Activated CD4-positive, alpha-beta T cell treated with anti-CD3 and anti-CD28 coated beads for 36 hours (primary cell): Measurements from ENCODE around the gene TLE2. TPM values are rescaled to one million over a fixed set of nuclear protein-coding genes. Genes with fewer than 3 reads are reported as not detected.

Experiments
- ATAC-seq: fragments of 200-7000 bp; cut with Tn5 transposase; one replicate; pipeline ENCODE4 v1.10.0; 2021; ENCODE audit warnings: mild to moderate bottlenecking, moderate library complexity
- CTCF ChIA-PET: fragments of 350-600 bp; sonication (Branson Sonifier 250); formaldehyde crosslinking; loops from one replicate; lab custom pipeline; 2021; ENCODE audit warnings: antibody characterized with exemption; lab: Charles Lee
- POLR2A ChIA-PET: fragments of 350-600 bp; sonication (Branson Sonifier 250); formaldehyde crosslinking; loops from one replicate; lab custom pipeline; 2021; ENCODE audit warnings: antibody characterized with exemption, inconsistent platforms; lab: Charles Lee
- DNase-seq: peaks from one replicate; pipeline ENCODE4 v3.0.0-alpha.2; 2020
- H3K27ac Mint-ChIP-seq: one replicate; pipeline ENCODE4 v1.8.0; 2021; ENCODE audit warnings: mixed read lengths
- H3K27me3 Mint-ChIP-seq: one replicate; pipeline ENCODE4 v1.8.0; 2021; ENCODE audit warnings: mixed read lengths
- H3K36me3 Mint-ChIP-seq: one replicate; pipeline ENCODE4 v1.8.0; 2021; ENCODE audit warnings: low read depth, mixed read lengths
- H3K4me1 Mint-ChIP-seq: one replicate; pipeline ENCODE4 v1.8.0; 2021; ENCODE audit warnings: mixed read lengths
- H3K4me3 Mint-ChIP-seq: one replicate; pipeline ENCODE4 v1.8.0; 2021; ENCODE audit warnings: mild to moderate bottlenecking, moderate library complexity, mixed read lengths
- H3K9me3 Mint-ChIP-seq: one replicate; pipeline ENCODE4 v1.8.0; 2021; ENCODE audit warnings: low read depth, mixed read lengths
- intact Hi-C, 2 experiments: fragments of 100-400 bp; cut with DNase I in 1 of 2; cut with micrococcal nuclease in 1 of 2; formaldehyde crosslinking; loops; one replicate each; pipeline versions ENCODE4 v1.14.2 to v1.15.1; 2022 to 2024; cut with DNase I, micrococcal nuclease
- total RNA-seq, 2 experiments: library from RNA; stranded (reverse); gene quantifications; one replicate each; pipeline ENCODE4 v1.2.3, GENCODE V29; 2021

The TLE2 gene
- total RNA-seq, 2 experiments from 2014 or later = 4.7 to 6.3 TPM

- ChIA-PET CTCF (interaction anchor here (0.8 kb wide), 1 partner anchor 11 kb away, joined by 3 read pairs; no protein-coding TSS in a partner anchor), POLR2A (no interaction called here)
- ATAC-seq (no peak), DNase-seq (no peak)
- peaks cover 35% of the 10 kb centered on the region for H3K4me1 Mint-ChIP-seq
- H3K36me3 Mint-ChIP-seq = no peaks in the 10 kb centered on the region
- no peak overlapping the region for H3K27ac Mint-ChIP-seq
- no peaks in the 10 kb centered on the region for H3K9me3 Mint-ChIP-seq
- H3K27me3 Mint-ChIP-seq = peaks cover 10% of the 10 kb centered on the region
- H3K4me3 Mint-ChIP-seq = no peak overlapping the region
- intact Hi-C loops = no loop called here
Observed at GRCh38 chr19:3025549-3025886, 3.6 kb downstream of the TLE2 start.

GRCh38 chr19:3024870-3025548, 4.1 kb downstream of the TLE2 start:
- H3K27ac Mint-ChIP-seq = peak overlapping the region; percentile 65
- H3K4me1 Mint-ChIP-seq = peaks cover 32% of the 10 kb centered on the region
- ChIA-PET POLR2A (interaction anchor here (1.0 kb wide), 1 partner anchor 11 kb away, joined by 7 read pairs; no protein-coding TSS in a partner anchor), CTCF (interaction anchor here (0.7 to 1.4 kb wide), 4 partner anchors 11 to 516 kb away, joined by 3 read pairs; no protein-coding TSS in a partner anchor)
- peak; percentile 42 for ATAC-seq
- DNase-seq = peak; percentile 41
- H3K27me3 Mint-ChIP-seq = peaks cover 8% of the 10 kb centered on the region
- intact Hi-C loops = no loop called here
- peak overlapping the region; percentile 48 for H3K4me3 Mint-ChIP-seq
- H3K36me3 Mint-ChIP-seq = no peaks in the 10 kb centered on the region
- no peaks in the 10 kb centered on the region for H3K9me3 Mint-ChIP-seq

DNA sequence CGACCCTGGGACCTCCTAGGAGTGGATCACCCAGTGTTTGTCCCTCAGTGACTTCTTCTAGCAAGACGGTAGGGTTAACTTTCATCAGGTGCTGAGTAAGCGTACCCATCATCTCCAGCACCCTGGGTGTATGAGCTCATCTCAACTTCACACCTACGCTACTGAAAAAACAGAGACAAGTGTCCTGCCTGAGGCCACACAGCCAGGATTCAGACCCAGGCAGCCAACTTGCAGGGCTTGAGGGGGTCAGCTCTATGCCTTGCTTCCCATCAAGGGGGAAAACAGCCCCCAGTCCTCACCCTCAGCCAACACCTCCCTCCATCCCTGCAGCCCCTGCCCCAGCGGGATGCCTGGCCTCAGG, 4.6 kb downstream of the TLE2 start:
- CTCF ChIA-PET = interaction anchor here (0.7 to 1.4 kb wide), 4 partner anchors 12 to 516 kb away, joined by 3 read pairs; no protein-coding TSS in a partner anchor

GRCh38 chr19:3020321-3020960, 8.6 kb downstream of the TLE2 start:
- Mint-ChIP-seq H3K4me1 (peaks cover 24% of the 10 kb centered on the region), H3K36me3 (no peaks in the 10 kb centered on the region), H3K9me3 (no peaks in the 10 kb centered on the region), H3K27ac (no peak overlapping the region), H3K4me3 (no peak overlapping the region), H3K27me3 (peaks cover 2% of the 10 kb centered on the region)
- DNase-seq = no peak
- intact Hi-C loops = no loop called here
- ChIA-PET CTCF (no interaction called here), POLR2A (no interaction called here)
- ATAC-seq = no peak

More for the DNA sequence above, 4.6 kb downstream of the TLE2 start:
- H3K36me3 Mint-ChIP-seq = no peaks in the 10 kb centered on the region
- H3K4me3 Mint-ChIP-seq = peak overlapping the region; percentile 48
- peaks cover 7% of the 10 kb centered on the region for H3K27me3 Mint-ChIP-seq
- POLR2A ChIA-PET = interaction anchor here (1.0 kb wide), 1 partner anchor 12 kb away, joined by 7 read pairs; no protein-coding TSS in a partner anchor
- ATAC-seq (peak; percentile 92), DNase-seq (peak; percentile 63)
- H3K27ac Mint-ChIP-seq = peak overlapping the region; percentile 65
- intact Hi-C loops = no loop called here
- peaks cover 30% of the 10 kb centered on the region for H3K4me1 Mint-ChIP-seq
- no peaks in the 10 kb centered on the region for H3K9me3 Mint-ChIP-seq

DNA sequence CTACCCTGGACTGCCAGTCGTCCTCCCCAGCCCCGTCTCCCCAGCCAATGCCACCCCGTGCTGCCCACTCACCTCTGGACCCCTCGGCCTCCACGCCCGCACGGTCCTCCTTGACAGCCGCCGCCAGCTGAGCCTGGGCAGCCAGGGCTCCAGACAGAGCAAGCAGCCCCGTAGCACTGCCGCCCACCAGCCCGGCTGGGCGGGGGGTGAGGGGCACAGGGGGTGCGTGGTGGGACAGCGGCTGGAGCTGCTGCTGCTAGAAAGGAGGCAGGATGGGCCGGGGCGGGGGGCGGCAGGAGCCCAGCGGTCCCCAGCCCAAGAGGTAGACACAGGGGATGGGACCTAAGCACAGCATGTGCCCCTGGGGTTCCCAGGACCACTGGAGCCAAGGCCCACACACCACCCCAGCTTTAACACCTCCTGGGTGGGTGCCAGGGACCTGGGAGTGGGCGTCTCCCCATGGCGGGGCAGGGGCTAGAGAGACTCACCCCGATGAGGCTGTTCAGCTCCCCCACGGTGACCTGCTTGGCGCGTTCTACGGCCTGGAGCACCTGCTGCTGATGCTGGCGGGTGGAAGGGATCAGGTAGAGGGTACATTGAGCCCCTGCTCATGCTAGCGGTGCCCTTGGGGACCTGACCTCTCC, 9.7 kb downstream of the TLE2 start:
- ChIA-PET CTCF (interaction anchor here (0.6 kb wide), 1 partner anchor 17 kb away, joined by 3 read pairs; no protein-coding TSS in a partner anchor), POLR2A (no interaction called here)
- Mint-ChIP-seq H3K36me3 (no peaks in the 10 kb centered on the region), H3K27ac (no peak overlapping the region), H3K4me3 (no peak overlapping the region), H3K9me3 (no peaks in the 10 kb centered on the region), H3K4me1 (peaks cover 13% of the 10 kb centered on the region), H3K27me3 (no peaks in the 10 kb centered on the region)
- ATAC-seq (no peak), DNase-seq (no peak)
- intact Hi-C loops = no loop called here

GRCh38 chr19:3017923-3018322, 11.2 kb downstream of the TLE2 start:
- Mint-ChIP-seq H3K27ac (no peak overlapping the region), H3K9me3 (no peaks in the 10 kb centered on the region), H3K36me3 (no peaks in the 10 kb centered on the region), H3K4me3 (no peak overlapping the region), H3K4me1 (peaks cover 5% of the 10 kb centered on the region), H3K27me3 (no peaks in the 10 kb centered on the region)
- POLR2A ChIA-PET = no interaction called here
- DNase-seq (no peak), ATAC-seq (no peak)
- intact Hi-C loops = no loop called here
- CTCF ChIA-PET = interaction anchor here (0.6 kb wide), 1 partner anchor 433 kb away, joined by 3 read pairs; no protein-coding TSS in a partner anchor

GRCh38 chr19:3015126-3016057, 13.7 kb downstream of the TLE2 start:
- POLR2A ChIA-PET = no interaction called here
- H3K36me3 Mint-ChIP-seq = peaks cover 4% of the 10 kb centered on the region
- ATAC-seq (no peak), DNase-seq (no peak)
- no peaks in the 10 kb centered on the region for H3K9me3 Mint-ChIP-seq
- no peaks in the 10 kb centered on the region for H3K27me3 Mint-ChIP-seq
- H3K4me1 Mint-ChIP-seq = no peaks in the 10 kb centered on the region
- no peak overlapping the region for H3K4me3 Mint-ChIP-seq
- no peak overlapping the region for H3K27ac Mint-ChIP-seq
- CTCF ChIA-PET = interaction anchor here (1.5 kb wide), 1 partner anchor 9 kb away, joined by 3 read pairs; no protein-coding TSS in a partner anchor
- intact Hi-C loops = no loop called here

DNA sequence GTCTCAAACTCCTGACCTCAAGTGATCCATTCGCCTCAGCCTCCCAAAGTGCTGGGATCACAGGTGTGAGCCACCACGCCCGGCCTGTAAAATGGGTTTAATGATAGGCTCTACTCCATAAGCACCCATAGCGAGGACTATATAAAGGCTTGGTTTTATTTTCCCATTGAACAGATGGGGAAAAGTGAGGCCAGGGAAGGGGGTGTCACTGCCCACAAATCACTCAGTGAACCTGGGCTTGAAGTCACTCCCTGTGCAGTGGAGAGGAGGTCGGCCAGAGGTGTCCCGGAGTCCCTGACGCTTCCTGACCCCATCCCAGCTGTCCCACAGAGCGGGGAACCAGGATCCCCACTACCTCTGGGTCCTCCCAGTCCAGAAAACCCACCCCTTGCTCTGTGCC, 14.9 kb downstream of the TLE2 start:
- no peak for ATAC-seq
- Mint-ChIP-seq H3K36me3 (peaks cover 4% of the 10 kb centered on the region), H3K9me3 (no peaks in the 10 kb centered on the region), H3K4me1 (no peaks in the 10 kb centered on the region), H3K4me3 (no peak overlapping the region), H3K27me3 (no peaks in the 10 kb centered on the region), H3K27ac (no peak overlapping the region)
- CTCF ChIA-PET = no interaction called here
- no peak for DNase-seq
- intact Hi-C loops = no loop called here
- POLR2A ChIA-PET = no interaction called here

DNA sequence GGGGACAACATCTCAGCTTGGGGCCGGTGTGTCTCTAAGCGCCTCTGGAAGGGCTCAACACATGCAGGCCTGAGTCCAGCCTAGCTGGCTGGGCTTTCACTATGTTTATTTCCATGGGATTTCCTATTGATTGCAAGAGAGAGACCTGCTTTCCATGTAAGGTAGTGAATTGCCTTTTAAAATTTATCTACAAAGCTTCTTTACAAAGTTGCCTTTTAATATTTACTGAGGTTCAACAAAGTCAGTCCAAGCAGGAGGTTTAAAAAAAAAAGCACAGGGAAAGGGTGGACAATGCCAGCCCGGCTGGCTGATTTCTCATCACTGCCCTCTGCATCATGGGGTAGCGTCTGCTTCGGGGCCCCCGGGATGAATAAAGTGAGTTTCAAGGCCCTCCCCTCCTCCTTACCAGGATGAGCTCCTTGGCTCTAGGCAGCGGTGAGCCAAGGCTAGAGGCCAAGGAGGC, 15.8 kb downstream of the TLE2 start:
- CTCF ChIA-PET = no interaction called here
- intact Hi-C loops = no loop called here
- Mint-ChIP-seq H3K36me3 (peaks cover 4% of the 10 kb centered on the region), H3K27ac (no peak overlapping the region), H3K4me1 (no peaks in the 10 kb centered on the region), H3K27me3 (no peaks in the 10 kb centered on the region), H3K4me3 (no peak overlapping the region), H3K9me3 (no peaks in the 10 kb centered on the region)
- no peak for DNase-seq
- POLR2A ChIA-PET = no interaction called here
- ATAC-seq = no peak

GRCh38 chr19:3012621-3013262, 16.3 kb downstream of the TLE2 start:
- no peak overlapping the region for H3K27ac Mint-ChIP-seq
- ChIA-PET POLR2A (no interaction called here), CTCF (no interaction called here)
- H3K4me3 Mint-ChIP-seq = no peak overlapping the region
- H3K4me1 Mint-ChIP-seq = no peaks in the 10 kb centered on the region
- H3K36me3 Mint-ChIP-seq = peaks cover 4% of the 10 kb centered on the region
- H3K9me3 Mint-ChIP-seq = no peaks in the 10 kb centered on the region
- no peaks in the 10 kb centered on the region for H3K27me3 Mint-ChIP-seq
- DNase-seq = no peak
- no peak for ATAC-seq
- intact Hi-C loops = no loop called here
